Cardiac fibroblast (primary cell): ENCODE results near the gene PUM2.

Source experiments
- DNase-seq, 2 donors: peaks; one replicate each; pipeline versions ENCODE4 v3.0.0 to v3.0.0-alpha.2; 2010; ENCODE audit warnings: low read depth in 2 of 2
- H3K4me3 ChIP-seq, 2 donors: replicated peaks in 1 of 2; 1 replicate in 1 of 2; 2 replicates in 1 of 2; pipeline ENCODE4 v1.5.1; 2011; ENCODE audit warnings: low read depth in 2 of 2, low read length in 2 of 2, mild to moderate bottlenecking in 2 of 2, moderate library complexity in 1 of 2
- TF ChIP-seq, protein P1 (sequence below): IDR thresholded peaks from one replicate; pipeline ENCODE4 v1.5.1; 2011; ENCODE audit warnings: low read depth, mild to moderate bottlenecking, low read length, inconsistent platforms

The PUM2 gene

GRCh38 chr2:20222769-20223406 is 127.8 kb downstream of the PUM2 start:
- peak overlapping the region in 1 of 2 donors; percentile 52 for H3K4me3 ChIP-seq
- DNase-seq: no peak
- TF ChIP-seq, protein P1, sequence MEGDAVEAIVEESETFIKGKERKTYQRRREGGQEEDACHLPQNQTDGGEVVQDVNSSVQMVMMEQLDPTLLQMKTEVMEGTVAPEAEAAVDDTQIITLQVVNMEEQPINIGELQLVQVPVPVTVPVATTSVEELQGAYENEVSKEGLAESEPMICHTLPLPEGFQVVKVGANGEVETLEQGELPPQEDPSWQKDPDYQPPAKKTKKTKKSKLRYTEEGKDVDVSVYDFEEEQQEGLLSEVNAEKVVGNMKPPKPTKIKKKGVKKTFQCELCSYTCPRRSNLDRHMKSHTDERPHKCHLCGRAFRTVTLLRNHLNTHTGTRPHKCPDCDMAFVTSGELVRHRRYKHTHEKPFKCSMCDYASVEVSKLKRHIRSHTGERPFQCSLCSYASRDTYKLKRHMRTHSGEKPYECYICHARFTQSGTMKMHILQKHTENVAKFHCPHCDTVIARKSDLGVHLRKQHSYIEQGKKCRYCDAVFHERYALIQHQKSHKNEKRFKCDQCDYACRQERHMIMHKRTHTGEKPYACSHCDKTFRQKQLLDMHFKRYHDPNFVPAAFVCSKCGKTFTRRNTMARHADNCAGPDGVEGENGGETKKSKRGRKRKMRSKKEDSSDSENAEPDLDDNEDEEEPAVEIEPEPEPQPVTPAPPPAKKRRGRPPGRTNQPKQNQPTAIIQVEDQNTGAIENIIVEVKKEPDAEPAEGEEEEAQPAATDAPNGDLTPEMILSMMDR: no peak

DNA sequence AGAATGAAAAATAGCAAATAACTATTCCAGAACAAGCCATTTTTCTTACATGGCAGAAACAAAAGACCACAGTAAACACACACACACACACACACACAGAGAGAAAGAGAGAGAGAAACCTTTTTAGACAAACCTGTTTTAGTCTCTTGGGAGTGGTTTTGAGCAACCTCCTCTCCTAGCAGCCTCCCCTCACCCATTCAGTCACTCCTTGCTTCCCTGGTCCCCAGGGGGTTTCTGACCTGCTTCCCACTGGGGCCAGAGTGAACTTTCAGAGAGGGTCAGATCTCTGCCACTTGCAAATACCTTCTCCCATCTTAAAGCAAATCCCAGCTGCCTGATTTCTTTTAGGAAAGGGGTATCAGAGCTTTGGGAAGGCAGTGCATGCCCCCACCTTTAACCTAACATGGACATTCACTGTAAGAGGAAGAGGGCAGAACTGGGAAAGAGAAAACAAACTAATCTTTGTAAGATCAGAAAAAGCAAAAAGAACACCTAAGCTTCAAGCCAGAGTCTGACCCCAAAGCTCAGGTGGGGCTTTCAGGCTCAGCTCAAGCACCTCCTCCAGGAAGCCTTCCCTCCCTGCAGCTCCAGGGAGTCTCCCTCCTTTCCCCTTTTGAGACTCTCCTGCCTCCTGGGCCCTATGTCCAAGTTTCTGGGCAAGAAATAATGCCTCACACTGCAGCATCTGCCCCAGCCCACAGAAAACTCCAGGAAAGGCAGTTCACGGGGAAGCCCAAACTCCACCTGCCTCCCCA is 128.5 kb downstream of the PUM2 start:
- DNase-seq: no peak
- TF ChIP-seq, protein P1: no peak
- H3K4me3 ChIP-seq: no peak overlapping the region

DNA sequence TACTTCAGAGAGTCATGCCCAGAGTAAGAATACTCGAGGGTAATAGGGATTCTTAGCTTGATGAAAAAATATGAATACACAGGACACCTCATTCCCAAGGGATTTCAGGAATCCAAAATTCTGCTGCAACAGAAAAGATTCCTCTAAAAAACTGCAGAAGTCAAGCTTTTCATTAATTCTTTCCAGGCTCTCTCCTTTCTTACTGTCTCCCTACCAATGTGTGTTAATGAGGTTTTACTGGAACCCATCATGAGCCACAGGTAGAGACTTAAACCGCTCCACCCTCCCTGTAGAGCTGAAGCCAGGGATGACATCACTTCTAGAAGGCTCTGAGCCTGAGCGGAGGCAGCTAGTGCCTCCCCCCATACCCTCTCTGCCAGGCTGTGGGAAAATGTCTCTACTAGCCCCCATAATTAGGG is 129.1 kb downstream of the PUM2 start:
- DNase-seq: peak; percentile 46 to 62
- no peak overlapping the region for H3K4me3 ChIP-seq
- TF ChIP-seq, protein P1: no peak

DNA sequence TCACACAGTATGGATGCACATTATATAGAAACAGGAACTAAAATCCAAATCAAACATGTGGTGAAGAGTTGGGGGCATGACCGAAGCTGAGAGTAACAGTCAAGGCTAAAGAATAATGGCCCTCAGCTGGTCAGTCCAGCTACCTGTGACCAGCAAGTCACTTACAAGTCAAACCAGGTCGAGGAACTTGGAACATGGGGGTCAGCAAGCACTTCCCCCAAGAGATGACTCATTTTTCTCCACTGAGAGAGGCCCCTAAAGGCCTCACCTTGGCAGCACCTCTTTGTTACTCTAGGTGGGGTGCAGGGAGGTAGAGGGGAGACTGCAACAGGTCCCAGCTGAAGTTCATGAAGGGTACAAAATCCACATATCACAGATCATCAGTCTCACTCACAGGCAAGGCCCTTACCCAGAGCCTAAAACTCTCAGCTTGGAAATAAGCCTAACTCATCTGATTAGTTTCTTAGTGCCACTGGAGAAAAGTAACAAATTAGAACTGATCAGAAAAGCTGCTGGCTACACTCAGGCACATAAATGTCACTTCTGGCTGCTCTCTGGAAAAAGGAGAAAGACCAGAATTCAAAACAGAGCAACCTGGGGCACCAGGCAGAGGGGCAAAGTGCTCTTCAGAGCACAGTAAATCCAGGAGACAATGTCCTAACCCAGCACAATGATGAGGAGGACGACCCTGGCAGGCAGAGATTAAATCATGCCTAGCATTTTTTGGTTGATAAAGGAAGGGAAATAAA is 129.7 kb downstream of the PUM2 start:
- DNase-seq: no peak
- no peak overlapping the region for H3K4me3 ChIP-seq
- TF ChIP-seq, protein P1: no peak

DNA sequence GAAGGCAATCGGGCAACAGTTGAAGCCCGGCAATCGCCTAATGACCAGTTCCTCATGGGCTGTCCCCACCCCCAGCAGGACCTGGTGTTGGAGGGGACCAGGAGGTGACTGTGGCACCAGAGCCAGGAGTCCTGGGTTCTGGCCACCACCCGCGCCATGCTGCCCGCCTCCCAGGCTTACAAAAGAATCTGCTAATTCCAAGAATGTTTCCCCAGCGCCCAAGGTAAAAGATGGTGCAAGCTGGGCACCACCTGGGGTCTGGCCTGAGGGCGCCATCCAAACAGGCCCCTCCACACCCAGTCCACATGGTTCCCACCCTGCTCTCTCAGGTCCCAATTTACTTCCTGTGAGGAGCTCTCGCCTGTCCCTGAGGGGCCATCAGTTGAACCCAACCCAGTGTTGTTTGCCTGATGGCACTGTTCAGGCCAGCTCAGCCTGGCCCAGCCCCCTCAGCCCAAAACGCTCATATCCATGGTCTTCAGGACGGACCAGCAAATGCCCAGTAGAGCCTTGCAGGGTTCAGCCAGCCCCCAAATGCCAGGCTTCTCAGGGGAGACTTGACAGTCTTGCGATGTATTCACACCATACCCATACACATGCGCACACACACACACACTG is 130.8 kb downstream of the PUM2 start:
- no peak for DNase-seq
- H3K4me3 ChIP-seq: no peak overlapping the region
- TF ChIP-seq, protein P1: no peak
